ENCODE data around the gene EEA1.

The EEA1 gene

GRCh38 chr12:92912672-92913071 is 16.4 kb downstream of the EEA1 start:
- Histone ChIP-seq H3F3A (ENCODE audit: insufficient read depth) (no peaks in the 10 kb centered on the region), H4K20me1 (ENCODE audit: low read depth, low read length) (no peaks in the 10 kb centered on the region), H3K27ac (ENCODE audit: low read depth, low read length) (no peak overlapping the region), H3K4me2 (ENCODE audit: low read depth, low read length, poor library complexity, severe bottlenecking) (no peak overlapping the region), H2AFZ (ENCODE audit: low read depth, low read length, severe bottlenecking) (no peak overlapping the region), H3K9me3 (ENCODE audit: insufficient read depth, low read length) (no peaks in the 10 kb centered on the region), H3K36me3 (ENCODE audit: low read length) (no peaks in the 10 kb centered on the region), H3K79me2 (ENCODE audit: insufficient read depth, low read length) (peaks cover 67% of the 10 kb centered on the region), H3K27me3 (ENCODE audit: low read length) (no peaks in the 10 kb centered on the region), H3K9ac (ENCODE audit: low read length) (no peak overlapping the region), H3K9me2 (replicated peaks; ENCODE audit: insufficient read depth, low read length) (no peaks in the 10 kb centered on the region), H3K4me3 (ENCODE audit: insufficient read depth, low read length, poor library complexity, severe bottlenecking) (no peak overlapping the region)
- TF ChIP-seq EZH2phosphoT487 (conservative IDR thresholded peaks at IDR 0.05; ENCODE audit: low read length) (no peak), CTCF (IDR thresholded peaks at IDR 0.05; ENCODE audit: insufficient read depth, low read length, poor library complexity, severe bottlenecking) (no peak)

DNA sequence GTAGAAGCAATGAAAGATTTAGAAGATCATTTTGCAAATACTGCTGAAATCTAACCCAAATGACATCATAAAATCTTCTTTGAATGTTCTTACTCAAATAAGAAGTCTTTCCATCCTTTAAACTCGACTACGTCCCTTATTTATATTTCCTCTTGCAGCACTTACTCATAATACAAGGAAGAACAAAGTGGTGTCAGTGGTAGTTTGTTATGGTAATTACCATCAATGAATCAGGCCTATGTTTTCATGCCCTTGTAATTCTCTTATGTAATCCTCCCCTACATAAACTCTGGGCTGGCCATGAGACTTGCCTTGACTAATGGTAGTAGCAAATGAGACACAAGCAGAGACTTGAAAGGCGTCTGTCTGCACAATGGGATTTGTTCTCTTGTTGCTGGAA is 17.0 kb downstream of the EEA1 start:
- H3K9me3 ChIP-seq (ENCODE audit: insufficient read depth, low read length), result no peaks in the 10 kb centered on the region
- H3K27ac ChIP-seq (ENCODE audit: low read depth, low read length), result no peak overlapping the region
- no peak for TF ChIP-seq CTCF (IDR thresholded peaks at IDR 0.05; ENCODE audit: insufficient read depth, low read length, poor library complexity, severe bottlenecking)
- no peak for TF ChIP-seq EZH2phosphoT487 (conservative IDR thresholded peaks at IDR 0.05; ENCODE audit: low read length)
- H3K4me2 ChIP-seq (ENCODE audit: low read depth, low read length, poor library complexity, severe bottlenecking), result no peak overlapping the region
- no peak overlapping the region for H3K4me3 ChIP-seq (ENCODE audit: insufficient read depth, low read length, poor library complexity, severe bottlenecking)
- peaks cover 73% of the 10 kb centered on the region for H3K79me2 ChIP-seq (ENCODE audit: insufficient read depth, low read length)
- no peaks in the 10 kb centered on the region for H3K9me2 ChIP-seq (replicated peaks; ENCODE audit: insufficient read depth, low read length)
- H3F3A ChIP-seq (ENCODE audit: insufficient read depth), result no peaks in the 10 kb centered on the region
- H3K27me3 ChIP-seq (ENCODE audit: low read length), result no peaks in the 10 kb centered on the region
- H3K36me3 ChIP-seq (ENCODE audit: low read length), result no peaks in the 10 kb centered on the region
- no peak overlapping the region for H2AFZ ChIP-seq (ENCODE audit: low read depth, low read length, severe bottlenecking)
- H4K20me1 ChIP-seq (ENCODE audit: low read depth, low read length), result no peaks in the 10 kb centered on the region
- no peak overlapping the region for H3K9ac ChIP-seq (ENCODE audit: low read length)

- H3K9ac ChIP-seq (ENCODE audit: low read length), result no peak overlapping the region
- no peaks in the 10 kb centered on the region for H3K9me2 ChIP-seq (replicated peaks; ENCODE audit: insufficient read depth, low read length)
- no peak overlapping the region for H3K4me3 ChIP-seq (ENCODE audit: insufficient read depth, low read length, poor library complexity, severe bottlenecking)
- no peaks in the 10 kb centered on the region for H3K27me3 ChIP-seq (ENCODE audit: low read length)
- H2AFZ ChIP-seq (ENCODE audit: low read depth, low read length, severe bottlenecking), result no peak overlapping the region
- no peaks in the 10 kb centered on the region for H3F3A ChIP-seq (ENCODE audit: insufficient read depth)
- no peaks in the 10 kb centered on the region for H3K36me3 ChIP-seq (ENCODE audit: low read length)
- H3K9me3 ChIP-seq (ENCODE audit: insufficient read depth, low read length), result no peaks in the 10 kb centered on the region
- no peak overlapping the region for H3K4me2 ChIP-seq (ENCODE audit: low read depth, low read length, poor library complexity, severe bottlenecking)
- no peaks in the 10 kb centered on the region for H4K20me1 ChIP-seq (ENCODE audit: low read depth, low read length)
- H3K79me2 ChIP-seq (ENCODE audit: insufficient read depth, low read length), result peaks cover 79% of the 10 kb centered on the region
- TF ChIP-seq CTCF (IDR thresholded peaks at IDR 0.05; ENCODE audit: insufficient read depth, low read length, poor library complexity, severe bottlenecking), result no peak
- TF ChIP-seq EZH2phosphoT487 (conservative IDR thresholded peaks at IDR 0.05; ENCODE audit: low read length), result no peak
- no peak overlapping the region for H3K27ac ChIP-seq (ENCODE audit: low read depth, low read length)
Measured at GRCh38 chr12:92911339-92911738, 17.8 kb downstream of the EEA1 start.
